NB4 (cell line): ENCODE measurements around the gene GPRC5A.

Experiments
- MYC ChIP-seq: IDR thresholded peaks from 2 replicates; pipeline ENCODE4 v1.6.1; 2011; ENCODE audit warnings: low read depth, low read length
- POLR2A ChIP-seq: IDR thresholded peaks from 2 replicates; pipeline ENCODE4 v1.6.1; 2011; ENCODE audit warnings: mild to moderate bottlenecking; ENCODE audit not compliant: insufficient read length; ENCODE audit errors: extremely low read depth
- TF ChIP-seq, protein P1 (sequence below): IDR thresholded peaks from one replicate; pipeline ENCODE4 v1.5.1; 2012; ENCODE audit warnings: low read depth, low read length
- TF ChIP-seq, protein P2 (sequence below): IDR thresholded peaks from 2 replicates; pipeline ENCODE4 v1.6.1; 2011; ENCODE audit warnings: low read depth, low read length

DNA sequence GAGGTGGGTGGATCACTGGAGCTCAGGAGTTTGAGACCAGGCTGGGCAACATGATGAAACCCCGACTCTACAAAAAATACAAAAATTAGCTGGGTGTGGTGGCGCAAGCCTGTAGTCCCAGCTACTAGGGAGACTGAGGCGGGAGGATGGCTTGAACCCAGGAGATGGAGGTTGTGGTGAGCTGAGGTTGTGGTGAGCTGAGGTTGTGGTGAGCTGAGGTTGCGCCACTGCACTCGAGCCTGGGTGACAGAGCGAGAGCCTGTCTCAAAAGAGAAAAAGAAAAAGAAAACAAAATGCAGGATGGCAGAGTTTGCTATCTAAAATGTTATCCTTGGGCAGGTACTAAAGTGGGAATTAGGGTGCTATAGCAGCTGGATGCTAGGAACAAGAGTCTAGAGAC is 10.8 kb upstream of the GPRC5A start:
- TF ChIP-seq, protein P1, sequence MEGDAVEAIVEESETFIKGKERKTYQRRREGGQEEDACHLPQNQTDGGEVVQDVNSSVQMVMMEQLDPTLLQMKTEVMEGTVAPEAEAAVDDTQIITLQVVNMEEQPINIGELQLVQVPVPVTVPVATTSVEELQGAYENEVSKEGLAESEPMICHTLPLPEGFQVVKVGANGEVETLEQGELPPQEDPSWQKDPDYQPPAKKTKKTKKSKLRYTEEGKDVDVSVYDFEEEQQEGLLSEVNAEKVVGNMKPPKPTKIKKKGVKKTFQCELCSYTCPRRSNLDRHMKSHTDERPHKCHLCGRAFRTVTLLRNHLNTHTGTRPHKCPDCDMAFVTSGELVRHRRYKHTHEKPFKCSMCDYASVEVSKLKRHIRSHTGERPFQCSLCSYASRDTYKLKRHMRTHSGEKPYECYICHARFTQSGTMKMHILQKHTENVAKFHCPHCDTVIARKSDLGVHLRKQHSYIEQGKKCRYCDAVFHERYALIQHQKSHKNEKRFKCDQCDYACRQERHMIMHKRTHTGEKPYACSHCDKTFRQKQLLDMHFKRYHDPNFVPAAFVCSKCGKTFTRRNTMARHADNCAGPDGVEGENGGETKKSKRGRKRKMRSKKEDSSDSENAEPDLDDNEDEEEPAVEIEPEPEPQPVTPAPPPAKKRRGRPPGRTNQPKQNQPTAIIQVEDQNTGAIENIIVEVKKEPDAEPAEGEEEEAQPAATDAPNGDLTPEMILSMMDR, result no peak
- no peak for TF ChIP-seq POLR2A
- TF ChIP-seq, protein P2, sequence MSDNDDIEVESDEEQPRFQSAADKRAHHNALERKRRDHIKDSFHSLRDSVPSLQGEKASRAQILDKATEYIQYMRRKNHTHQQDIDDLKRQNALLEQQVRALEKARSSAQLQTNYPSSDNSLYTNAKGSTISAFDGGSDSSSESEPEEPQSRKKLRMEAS, result no peak
- TF ChIP-seq MYC, result no peak
